ENCODE results near the gene APOA4.

- TF ChIP-seq CTCF (IDR thresholded peaks at IDR 0.05) (no peak), KDM1A (IDR thresholded peaks at IDR 0.05; ENCODE audit: low read depth) (no peak), POLR2A (IDR thresholded peaks at IDR 0.05; ENCODE audit: low read length) (no peak), RAD21 (conservative IDR thresholded peaks at IDR 0.05 in 1 of 2, IDR thresholded peaks at IDR 0.05 in 1 of 2) (no peak), ZC3H11A (IDR thresholded peaks at IDR 0.05) (no peak), MAFK (IDR thresholded peaks at IDR 0.05; ENCODE audit: partially characterized antibody) (no peak), SMC3 (IDR thresholded peaks at IDR 0.05) (no peak), EP300 (IDR thresholded peaks at IDR 0.05) (no peak), RFX5 (IDR thresholded peaks at IDR 0.05) (no peak), BHLHE40 (IDR thresholded peaks at IDR 0.05; ENCODE audit: low read depth, low read length) (no peak)
- TF ChIP-seq, protein P1, sequence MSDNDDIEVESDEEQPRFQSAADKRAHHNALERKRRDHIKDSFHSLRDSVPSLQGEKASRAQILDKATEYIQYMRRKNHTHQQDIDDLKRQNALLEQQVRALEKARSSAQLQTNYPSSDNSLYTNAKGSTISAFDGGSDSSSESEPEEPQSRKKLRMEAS (IDR thresholded peaks at IDR 0.05), result no peak
- TF ChIP-seq, protein P2, sequence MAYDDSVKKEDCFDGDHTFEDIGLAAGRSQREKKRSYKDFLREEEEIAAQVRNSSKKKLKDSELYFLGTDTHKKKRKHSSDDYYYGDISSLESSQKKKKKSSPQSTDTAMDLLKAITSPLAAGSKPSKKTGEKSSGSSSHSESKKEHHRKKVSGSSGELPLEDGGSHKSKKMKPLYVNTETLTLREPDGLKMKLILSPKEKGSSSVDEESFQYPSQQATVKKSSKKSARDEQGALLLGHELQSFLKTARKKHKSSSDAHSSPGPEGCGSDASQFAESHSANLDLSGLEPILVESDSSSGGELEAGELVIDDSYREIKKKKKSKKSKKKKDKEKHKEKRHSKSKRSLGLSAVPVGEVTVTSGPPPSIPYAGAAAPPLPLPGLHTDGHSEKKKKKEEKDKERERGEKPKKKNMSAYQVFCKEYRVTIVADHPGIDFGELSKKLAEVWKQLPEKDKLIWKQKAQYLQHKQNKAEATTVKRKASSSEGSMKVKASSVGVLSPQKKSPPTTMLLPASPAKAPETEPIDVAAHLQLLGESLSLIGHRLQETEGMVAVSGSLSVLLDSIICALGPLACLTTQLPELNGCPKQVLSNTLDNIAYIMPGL (CRISPR knock-in tag; IDR thresholded peaks at IDR 0.05; ENCODE audit: borderline replicate concordance), result no peak
These were observed 29.4 kb downstream of the APOA4 start for GRCh38 chr11:116793772-116794097.
